ENCODE data around the gene RLN3. TPM values are rescaled to one million over a fixed set of nuclear protein-coding genes. Genes with fewer than 3 reads are reported as not detected.
A peak's percentile ranks its signal among the peaks of the same experiment; 100 is the strongest.
"Not testable (repeated sequence)": the region's sequence is repeated elsewhere in the genome, so short reads cannot be mapped to it uniquely, and the experiment has no call there.

RLN3 gene
- total RNA-seq, 2 donors from 2014 or later = not detected

DNA sequence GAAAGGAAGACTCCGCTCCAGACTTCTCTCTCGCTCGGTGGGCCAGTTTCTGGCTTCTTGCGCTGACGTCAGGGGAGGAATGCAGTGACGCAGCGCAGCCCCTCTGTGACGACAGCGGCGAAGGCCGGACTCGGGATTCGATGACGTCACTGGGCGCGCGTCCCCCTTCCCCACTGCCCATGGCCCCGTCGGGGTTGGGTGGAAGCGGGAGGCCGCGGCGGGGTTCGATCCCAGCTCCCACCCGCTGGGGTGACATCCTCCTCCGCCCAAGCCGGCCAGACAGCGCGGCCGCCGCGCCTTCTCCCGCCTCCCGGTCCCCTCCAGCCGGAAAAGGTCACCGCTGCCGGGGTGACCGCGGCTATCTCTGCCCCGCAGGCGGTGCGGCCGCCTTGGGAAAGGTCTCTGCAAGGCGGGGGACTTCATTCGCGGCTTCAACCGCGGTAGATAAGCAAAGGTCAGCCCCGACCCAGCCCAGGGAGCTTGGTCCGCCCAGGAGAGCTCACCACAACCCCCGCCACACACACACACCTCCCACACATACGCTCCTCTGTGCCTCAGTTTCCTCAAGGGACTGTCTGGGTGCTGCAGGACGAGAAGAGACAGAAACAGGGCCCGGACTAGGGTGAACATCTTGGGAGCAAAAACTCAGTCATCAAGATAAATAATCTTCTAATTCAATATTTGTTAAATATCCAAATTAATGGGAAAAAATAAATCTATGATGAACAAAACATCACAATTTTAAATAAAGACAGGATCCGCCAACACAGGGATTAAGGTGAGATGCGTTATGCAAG lies 21.0 kb upstream of the RLN3 start:
- DNase-seq (peak; percentile 90), ATAC-seq (peak; percentile 34 to 57)
- intact Hi-C loops (cut with DNase I) = no loop called here

DNA sequence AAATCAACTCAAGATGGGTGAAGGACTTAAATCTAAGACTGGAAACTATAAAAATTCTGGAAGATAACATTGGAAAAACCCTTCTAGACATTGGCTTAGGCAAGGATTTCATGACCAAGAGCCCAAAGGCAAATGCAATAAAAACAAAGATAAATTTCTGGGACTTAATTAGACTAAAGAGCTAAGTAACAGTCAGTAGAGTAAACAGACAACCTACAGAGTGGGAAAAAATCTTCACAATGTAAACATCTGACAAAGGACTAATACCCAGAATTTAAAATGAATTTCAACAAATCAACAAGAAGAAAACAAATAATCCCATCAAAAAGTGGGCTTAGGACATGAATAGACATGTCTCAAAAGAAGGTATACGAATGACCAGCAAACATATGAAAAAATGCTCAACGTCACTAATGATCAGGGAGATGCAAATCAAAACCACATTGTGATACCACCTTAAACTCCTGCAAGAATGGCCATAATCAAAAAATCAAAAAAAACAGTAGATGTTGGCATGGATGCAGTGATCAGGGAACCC lies 15.5 kb upstream of the RLN3 start:
- DNase-seq (no peak), ATAC-seq (no peak)

DNA sequence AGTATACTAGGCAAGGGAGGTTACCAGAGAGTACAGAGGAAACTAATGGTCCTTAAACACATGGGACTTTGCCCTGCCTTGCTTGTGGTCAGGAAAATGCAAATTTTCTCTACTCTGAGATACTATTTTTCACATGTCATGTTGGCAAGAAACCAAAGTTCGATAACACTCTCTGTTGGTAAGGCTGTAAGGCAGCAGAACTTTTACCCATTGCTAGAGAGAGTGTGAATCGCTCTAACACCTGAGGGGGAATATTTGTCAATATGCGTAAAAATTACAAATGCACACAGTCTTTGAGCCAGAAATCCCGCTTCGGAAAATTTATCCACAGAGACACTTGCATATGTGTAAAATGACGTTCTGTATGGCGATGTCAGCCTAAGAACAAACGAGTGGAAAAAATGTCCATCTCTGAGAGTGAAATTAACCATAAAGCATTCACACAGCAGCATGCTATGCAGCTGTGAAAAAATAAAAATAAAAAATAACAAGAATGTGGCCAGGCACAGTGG lies 12.4 kb upstream of the RLN3 start:
- DNase-seq (no peak), ATAC-seq (no peak)
- intact Hi-C loops (cut with DNase I) = no loop called here

More for the DNA sequence above, 15.5 kb upstream of the RLN3 start:
- intact Hi-C loops (cut with DNase I) = no loop called here

DNA sequence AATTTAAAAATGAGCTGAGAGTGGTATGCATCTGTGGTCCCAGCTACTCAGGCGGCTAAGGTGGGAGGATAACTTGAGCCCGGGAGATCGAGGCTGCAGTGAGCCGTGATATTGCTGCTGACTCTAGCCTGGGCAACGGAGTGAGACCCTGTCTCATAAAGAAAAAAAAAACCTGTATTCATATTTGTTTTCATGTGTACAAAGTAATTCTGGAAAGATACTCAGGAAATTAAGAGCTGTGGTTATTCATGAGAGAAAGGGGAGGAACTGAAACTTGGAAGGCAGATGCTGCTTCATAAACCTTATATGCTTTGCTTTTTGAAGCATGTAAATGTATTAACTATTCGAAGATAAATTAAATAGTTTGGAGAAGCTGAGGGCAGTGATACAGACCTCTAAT lies 8.8 kb upstream of the RLN3 start:
- ATAC-seq = no peak
- intact Hi-C loops (cut with DNase I) = no loop called here
- DNase-seq = no peak

DNA sequence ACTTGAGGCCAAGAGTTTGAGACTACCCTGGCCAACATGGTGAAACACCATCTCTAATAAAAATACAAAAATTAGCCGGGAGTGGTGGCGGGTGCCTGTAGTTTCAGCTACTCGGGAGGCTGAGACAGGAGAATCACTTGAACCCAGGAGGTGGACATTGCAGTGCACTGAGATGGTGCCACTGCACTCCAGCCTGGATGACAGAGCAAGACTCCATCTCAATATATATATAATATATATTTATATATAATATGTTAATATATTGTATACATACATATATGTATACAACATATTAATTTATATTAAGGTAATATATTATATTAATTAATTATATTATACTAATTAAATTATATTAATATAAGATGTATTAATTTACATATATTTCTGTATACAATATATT lies 8.2 kb upstream of the RLN3 start:
- intact Hi-C loops (cut with DNase I); DNase-seq; ATAC-seq: not testable (repeated sequence)

DNA sequence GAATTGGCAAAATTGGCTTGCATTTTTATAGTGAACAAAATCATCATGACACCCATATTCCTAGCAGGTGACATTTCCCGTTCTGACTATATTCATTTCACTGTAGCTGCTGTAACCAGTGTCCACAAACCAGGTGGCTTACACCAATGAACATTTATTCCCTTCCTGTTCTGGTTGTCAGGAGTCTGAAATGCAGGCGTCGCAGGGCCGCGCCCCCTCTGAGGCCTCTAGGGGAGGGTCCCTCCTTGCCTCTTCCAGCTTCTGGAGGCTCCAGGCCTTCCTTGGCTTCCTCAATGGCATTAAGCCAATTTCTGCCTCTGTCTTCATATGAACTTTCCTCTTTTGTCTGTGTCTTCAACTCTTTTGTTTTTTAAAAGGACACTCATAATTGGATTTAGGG lies 6.5 kb upstream of the RLN3 start:
- DNase-seq (no peak), ATAC-seq (no peak)
- intact Hi-C loops (cut with DNase I) = no loop called here

DNA sequence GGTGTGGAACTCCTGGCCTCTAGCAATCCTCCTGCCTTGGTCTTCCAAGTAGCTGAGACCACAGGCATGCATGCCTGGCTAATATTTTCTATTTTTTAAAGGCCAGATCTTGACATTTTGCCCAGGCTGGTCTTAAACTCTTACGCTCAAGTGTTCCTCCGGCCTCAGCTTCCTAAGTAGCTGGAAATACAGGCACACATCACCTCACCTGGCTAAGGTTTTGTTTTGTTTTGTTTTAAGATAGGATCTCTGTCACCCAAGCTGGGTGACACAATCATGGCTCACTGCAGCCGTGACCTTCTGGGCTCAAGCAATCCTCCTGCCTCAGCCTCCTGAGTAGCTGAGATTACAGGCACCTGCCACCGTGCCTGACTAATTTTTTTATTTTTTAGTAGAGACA lies 5.5 kb upstream of the RLN3 start:
- DNase-seq = no peak
- intact Hi-C loops (cut with DNase I) = no loop called here
- no peak for ATAC-seq

DNA sequence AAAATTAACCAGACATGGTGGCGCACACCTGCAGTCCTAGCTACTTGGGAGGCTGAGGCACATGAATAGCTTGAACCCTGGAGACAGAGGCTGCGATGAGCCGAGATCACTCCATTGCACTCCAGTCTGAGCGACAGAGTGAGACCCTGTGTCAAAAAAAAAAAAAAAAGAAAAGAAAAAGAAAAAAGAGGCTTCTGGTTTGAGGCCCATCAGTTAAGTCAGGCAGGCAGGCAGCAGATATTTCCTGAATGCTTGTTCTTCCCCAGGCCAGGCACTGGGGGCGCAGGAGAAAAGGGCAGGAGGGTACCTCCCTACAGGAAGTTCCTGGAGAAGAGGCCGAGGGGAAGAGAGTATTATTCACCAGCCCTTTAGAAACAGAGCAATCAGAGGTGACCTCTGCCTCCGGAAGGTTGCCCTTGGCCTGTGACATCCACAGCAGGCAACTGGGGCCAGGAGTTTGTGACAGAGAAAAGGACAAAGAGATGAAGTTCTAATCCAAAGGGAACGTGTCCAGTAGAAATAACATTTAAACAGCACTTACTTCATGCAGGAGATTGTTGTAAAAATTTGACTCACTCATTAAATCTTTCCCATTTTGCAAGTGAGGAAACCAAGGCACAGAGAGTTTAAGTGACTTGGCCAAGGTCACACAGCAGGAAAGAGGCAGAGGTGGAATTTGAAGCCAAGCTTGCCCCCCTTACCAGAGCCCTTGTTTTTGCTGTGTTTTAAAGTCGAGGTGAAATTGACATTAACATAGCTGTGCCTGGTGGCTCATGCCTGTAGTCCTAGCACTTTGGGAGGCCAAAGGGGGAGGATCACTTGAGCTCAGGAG lies 4.3 kb upstream of the RLN3 start:
- DNase-seq (peak; percentile 59), ATAC-seq (peak; percentile 72 to 84)
- intact Hi-C loops (cut with DNase I) = no loop called here

DNA sequence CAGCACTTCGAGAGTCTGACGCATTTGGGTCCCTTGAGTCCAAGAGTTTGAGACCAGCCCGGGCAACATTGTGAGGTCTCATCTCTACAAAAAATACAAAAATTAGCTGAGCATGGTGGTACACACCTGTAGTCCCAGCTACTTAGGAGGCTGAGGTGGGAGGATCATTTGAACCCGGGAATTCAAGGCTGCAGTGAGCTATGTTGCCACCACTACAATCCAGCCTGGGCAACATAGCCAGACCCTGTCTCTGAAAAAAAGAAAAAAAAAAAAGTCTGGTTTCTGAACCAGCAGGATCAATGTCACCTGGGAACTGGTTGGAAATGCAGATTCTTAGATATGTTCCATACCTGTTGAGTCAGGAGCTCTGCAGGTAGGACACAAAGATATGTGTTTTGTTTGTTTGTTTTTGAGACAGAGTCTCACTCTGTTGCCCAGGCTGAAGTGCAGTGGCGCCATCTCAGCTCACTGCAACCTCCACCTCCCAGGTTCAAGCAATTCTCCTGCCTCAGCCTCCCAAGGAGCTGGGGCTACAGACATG lies 1.2 kb upstream of the RLN3 start:
- DNase-seq; intact Hi-C loops (cut with DNase I); ATAC-seq: not testable (repeated sequence)

DNA sequence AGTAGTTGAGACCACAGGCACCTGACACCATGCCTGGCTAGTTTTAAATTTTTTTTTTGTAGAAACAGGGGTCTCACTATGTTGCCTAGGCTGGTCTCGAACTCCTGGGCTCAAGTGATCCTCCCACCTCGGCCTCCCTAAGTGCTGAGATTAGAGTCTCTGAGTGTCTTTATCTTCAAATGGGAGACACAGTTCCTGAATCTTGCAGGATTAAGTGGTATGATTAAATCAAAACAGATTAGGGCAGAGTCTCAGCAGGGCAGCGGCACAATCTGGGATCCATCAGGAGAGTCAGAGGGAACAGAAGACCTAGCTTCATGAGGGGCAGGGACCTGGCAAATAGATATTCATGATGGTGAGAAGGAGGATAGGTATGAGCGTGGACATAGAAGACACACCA lies 953 bp downstream of the RLN3 start:
- DNase-seq (no peak), ATAC-seq (no peak)
- intact Hi-C loops (cut with DNase I) = no loop called here

DNA sequence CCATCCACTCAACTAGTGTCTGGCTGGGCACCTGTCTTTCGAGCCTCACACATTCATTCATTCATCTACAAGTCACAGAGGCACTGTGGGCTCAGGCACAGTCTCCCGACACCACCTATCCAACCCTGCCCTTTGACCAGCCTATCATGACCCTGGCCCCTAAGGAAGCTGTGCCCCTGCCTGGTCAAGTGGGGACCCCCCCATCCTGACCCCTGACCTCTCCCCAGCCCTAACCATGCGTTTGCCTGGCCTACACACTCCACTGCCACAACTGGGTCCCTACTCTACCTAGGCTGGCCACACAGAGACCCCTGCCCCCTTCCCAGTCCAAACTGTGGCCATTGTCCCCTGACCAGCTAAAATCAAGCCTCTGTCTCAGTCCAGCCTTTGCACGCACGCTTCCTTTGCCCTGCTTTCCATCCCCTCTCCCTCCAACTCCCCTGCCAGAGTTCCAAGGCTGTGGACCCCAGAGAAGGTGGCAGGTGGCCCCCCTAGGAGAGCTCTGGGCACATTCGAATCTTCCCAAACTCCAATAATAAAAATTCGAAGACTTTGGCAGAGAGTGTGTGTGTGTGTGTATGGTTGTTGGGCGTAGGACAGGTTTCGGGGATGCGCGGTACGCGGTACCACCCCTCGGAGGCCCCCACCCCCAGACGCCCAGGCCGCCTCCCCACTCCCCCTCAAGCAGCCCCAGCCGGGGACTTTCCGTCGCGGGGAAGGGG lies 3.2 kb downstream of the RLN3 start:
- intact Hi-C loops (cut with DNase I) = no loop called here
- DNase-seq = no peak
- no peak for ATAC-seq

DNA sequence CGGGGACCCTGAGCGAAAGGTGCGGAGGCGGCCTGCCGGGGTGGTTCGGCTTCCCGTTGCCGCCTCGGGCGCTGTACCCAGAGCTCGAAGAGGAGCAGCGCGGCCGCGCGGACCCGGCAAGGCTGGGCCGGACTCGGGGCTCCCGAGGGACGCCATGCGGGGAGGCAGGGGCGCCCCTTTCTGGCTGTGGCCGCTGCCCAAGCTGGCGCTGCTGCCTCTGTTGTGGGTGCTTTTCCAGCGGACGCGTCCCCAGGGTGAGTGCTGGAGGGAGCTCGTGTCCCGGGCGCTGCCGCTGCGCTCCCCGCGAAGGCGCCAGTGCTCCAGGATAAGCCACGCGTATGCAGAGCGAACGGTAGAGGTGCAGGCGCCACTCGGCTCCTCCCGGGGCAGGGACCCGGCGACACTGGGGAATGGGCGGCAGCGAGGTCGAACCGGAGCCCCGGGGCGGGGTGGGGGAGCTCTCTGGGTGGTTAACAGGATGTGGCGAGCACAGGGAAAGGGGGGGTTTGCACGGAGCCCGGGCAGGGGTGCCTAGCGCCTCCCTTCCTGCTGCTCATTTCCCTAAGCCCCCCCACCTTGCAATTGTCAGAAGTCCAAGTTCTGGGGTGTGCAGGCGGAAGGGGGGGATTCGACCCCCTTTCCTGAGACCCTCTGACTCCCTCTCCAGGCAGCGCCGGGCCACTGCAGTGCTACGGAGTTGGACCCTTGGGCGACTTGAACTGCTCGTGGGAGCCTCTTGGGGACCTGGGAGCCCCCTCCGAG lies 4.0 kb downstream of the RLN3 start, which contains the start of gene IL27RA:
IL27RA (plus strand) TSS at position 44 of the 762 bp plus-strand sequence; CDS start at position 155, 111 bp downstream.
- peak; percentile 80 to 83 for ATAC-seq
- peak; percentile 71 for DNase-seq
- intact Hi-C loops (cut with DNase I) = no loop called here

DNA sequence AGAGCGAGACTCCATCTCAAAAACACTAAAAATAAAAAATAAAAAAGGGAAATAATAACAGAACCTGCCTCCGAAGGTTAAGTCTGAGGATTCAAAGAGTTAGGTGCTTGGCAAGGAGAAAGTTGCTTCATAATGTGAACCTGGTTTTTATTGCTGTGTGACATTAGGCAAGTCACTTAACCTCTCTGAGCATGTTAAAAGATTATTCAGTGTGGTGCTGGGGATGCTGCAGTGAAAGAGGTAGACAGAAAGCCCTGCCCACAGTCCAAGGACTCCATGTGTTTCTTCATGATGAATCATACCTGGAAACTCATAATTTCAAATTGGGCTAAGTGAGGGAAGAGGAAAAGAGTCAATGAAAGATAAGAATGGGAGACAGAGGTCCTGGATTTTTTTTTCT lies 6.0 kb downstream of the RLN3 start:
- no peak for DNase-seq
- ATAC-seq = no peak
- intact Hi-C loops (cut with DNase I) = no loop called here

DNA sequence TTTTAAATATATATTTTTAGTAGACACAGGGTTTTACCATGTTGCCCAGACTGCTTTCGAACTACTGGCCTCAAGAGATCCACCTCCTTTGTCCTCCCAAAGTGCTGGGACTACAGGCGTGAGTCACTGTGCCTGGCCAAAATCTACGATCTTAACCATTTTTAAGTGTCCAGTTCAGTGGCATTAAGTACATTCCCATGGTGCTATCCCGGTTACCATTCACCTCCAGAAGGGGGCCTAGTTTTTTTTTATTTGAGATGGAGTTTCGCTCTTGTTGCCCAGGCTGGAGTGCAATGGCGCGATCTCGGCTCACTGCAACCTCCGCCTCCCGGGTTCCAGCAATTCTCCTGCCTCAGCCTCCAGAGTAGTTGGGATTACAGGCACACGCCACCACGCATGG lies 7.2 kb downstream of the RLN3 start:
- intact Hi-C loops (cut with DNase I); ATAC-seq; DNase-seq: not testable (repeated sequence)

DNA sequence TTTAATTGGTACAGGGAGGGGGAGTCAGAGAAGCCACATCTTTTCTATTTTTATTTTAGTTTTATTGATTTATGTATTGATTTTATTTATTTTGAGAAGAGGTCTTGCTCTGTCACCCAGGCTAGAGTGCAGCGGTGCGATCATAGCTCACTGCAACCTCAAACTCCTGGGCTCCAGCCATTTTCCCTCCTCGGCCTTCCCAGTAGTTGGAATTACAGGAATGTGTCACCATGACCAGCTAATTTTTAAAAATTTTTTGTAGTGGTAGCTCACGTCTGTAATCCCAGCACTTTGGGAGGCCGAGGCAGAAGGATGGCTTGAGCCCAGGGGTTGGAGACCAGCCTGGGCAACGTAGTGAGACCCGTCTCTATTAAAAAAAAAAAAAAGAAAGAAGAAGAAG lies 7.8 kb downstream of the RLN3 start:
- DNase-seq = no peak
- intact Hi-C loops (cut with DNase I) = no loop called here
- ATAC-seq = no peak

DNA sequence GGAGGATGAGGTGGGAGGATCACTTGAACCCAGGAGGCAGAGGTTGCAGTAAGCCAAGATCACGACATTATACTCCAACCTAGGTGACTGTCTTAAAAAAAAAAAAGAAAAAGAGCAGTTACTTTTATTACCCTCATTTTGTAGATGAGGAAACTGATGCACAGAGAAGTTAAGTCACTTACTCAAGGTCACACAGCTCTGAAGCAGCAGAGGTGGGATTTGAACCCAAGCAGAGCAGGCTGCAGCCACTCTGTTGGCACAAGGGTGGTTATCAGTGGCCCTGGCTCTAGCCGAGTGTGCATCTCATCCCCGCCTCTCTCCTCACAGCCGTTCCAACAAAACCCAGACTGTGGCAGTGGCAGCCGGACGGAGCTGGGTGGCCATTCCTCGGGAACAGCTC lies 11.2 kb downstream of the RLN3 start:
- intact Hi-C loops (cut with DNase I) = no loop called here
- DNase-seq (no peak), ATAC-seq (no peak)

DNA sequence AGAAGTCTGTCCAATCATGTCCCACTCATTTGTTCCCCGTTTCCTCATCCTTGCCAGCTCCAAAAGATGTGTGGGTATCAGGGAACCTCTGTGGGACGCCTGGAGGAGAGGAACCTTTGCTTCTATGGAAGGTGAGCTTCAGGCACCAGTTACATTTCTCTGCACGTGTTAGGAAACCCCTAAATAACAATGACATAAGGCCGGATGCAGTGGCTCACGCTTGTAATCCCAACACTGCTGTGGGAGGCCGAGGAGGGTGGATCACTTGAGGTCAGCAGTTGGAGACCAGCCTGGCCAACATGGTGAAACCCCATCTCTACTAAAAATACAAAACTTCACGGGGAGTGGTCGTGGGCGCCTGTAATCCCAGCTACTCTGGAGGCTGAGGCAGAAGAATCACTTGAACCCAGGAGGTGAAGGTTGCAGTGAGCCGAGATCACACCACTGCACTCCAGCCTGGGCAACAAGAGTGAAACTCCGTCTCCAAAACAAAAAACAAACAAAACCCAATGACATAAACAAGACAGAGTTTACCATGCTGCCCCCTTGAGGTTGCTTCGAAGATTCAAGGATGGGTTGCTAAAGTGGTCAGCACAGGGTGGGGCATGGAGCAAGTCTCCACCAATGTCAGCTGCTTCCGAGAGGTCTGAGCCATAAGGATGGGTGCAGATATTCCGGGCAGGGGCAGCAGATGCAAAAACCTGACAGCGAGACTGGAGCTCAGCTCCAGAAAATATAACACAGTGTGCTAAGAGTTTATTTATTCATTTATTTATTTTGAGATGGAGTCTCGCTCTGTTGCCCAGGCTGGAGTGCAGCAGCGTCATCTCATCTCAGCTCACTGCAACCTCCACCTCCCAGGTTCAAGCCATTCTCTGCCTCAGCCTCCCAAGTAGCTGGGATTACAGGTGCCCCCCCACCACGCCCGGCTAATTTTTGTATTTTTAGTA lies 15.0 kb downstream of the RLN3 start:
- peak; percentile 44 for DNase-seq
- peak; percentile 79 to 87 for ATAC-seq
- intact Hi-C loops (cut with DNase I) = loop anchor here in 1 of 2 donors (10.0 kb wide), 1 partner anchor 768 kb away; no protein-coding TSS in a partner anchor
